ENCODE measurements around the gene MACROD2.
"Not testable (repeated sequence)": the region's sequence is repeated elsewhere in the genome, so short reads cannot be mapped to it uniquely, and the experiment has no call there.

MACROD2 gene

GRCh38 chr20:15075586-15075985 lies 1080.3 kb downstream of the MACROD2 start:
- no peak for DNase-seq

GRCh38 chr20:15076785-15077184 lies 1081.5 kb downstream of the MACROD2 start:
- no peak for DNase-seq

GRCh38 chr20:15077733-15078250 lies 1082.5 kb downstream of the MACROD2 start:
- DNase-seq, result no peak

- no peak for DNase-seq
Measured at GRCh38 chr20:15079594-15080340, 1084.5 kb downstream of the MACROD2 start.

- DNase-seq, result no peak
Measured at GRCh38 chr20:15081261-15081660, 1085.9 kb downstream of the MACROD2 start.

GRCh38 chr20:15091421-15092037 lies 1096.2 kb downstream of the MACROD2 start:
- no peak for DNase-seq

GRCh38 chr20:15098351-15098750 lies 1103.0 kb downstream of the MACROD2 start:
- no peak for DNase-seq

- no peak for DNase-seq
Measured at GRCh38 chr20:15099130-15099529, 1103.8 kb downstream of the MACROD2 start.

GRCh38 chr20:15100506-15101160 lies 1105.3 kb downstream of the MACROD2 start:
- DNase-seq, result no peak

- no peak for DNase-seq
Measured at GRCh38 chr20:15107931-15108330, 1112.6 kb downstream of the MACROD2 start.

- DNase-seq, result no peak
Measured at GRCh38 chr20:15109494-15109893, 1114.2 kb downstream of the MACROD2 start.

GRCh38 chr20:15111654-15112053 lies 1116.3 kb downstream of the MACROD2 start:
- no peak for DNase-seq

GRCh38 chr20:15113144-15113773 lies 1117.9 kb downstream of the MACROD2 start:
- DNase-seq, result no peak

- DNase-seq, result no peak
Measured at GRCh38 chr20:15119852-15120487, 1124.7 kb downstream of the MACROD2 start.

GRCh38 chr20:15122613-15123012 lies 1127.3 kb downstream of the MACROD2 start:
- no peak for DNase-seq

GRCh38 chr20:15131176-15131575 lies 1135.9 kb downstream of the MACROD2 start:
- no peak for DNase-seq

- DNase-seq, result no peak
Measured at GRCh38 chr20:15138548-15139126, 1143.3 kb downstream of the MACROD2 start.

- DNase-seq, result no peak
Measured at GRCh38 chr20:15139522-15139921, 1144.2 kb downstream of the MACROD2 start.

GRCh38 chr20:15140286-15140685 lies 1145.0 kb downstream of the MACROD2 start:
- DNase-seq, result no peak

- not testable (repeated sequence) for DNase-seq
Measured at GRCh38 chr20:15140940-15141339, 1145.6 kb downstream of the MACROD2 start.

GRCh38 chr20:15141861-15142260 lies 1146.5 kb downstream of the MACROD2 start:
- no peak for DNase-seq

GRCh38 chr20:15143478-15143877 lies 1148.2 kb downstream of the MACROD2 start:
- no peak for DNase-seq
